ENCODE data around the gene PHF20. TPM values are rescaled to one million over a fixed set of nuclear protein-coding genes. Genes with fewer than 3 reads are reported as not detected.
"Not testable (repeated sequence)": the region's sequence is repeated elsewhere in the genome, so short reads cannot be mapped to it uniquely, and the experiment has no call there.

The PHF20 gene
- polyA plus RNA-seq, 3 donors: 30.3 to 44.4 (median 38.5) TPM

DNA sequence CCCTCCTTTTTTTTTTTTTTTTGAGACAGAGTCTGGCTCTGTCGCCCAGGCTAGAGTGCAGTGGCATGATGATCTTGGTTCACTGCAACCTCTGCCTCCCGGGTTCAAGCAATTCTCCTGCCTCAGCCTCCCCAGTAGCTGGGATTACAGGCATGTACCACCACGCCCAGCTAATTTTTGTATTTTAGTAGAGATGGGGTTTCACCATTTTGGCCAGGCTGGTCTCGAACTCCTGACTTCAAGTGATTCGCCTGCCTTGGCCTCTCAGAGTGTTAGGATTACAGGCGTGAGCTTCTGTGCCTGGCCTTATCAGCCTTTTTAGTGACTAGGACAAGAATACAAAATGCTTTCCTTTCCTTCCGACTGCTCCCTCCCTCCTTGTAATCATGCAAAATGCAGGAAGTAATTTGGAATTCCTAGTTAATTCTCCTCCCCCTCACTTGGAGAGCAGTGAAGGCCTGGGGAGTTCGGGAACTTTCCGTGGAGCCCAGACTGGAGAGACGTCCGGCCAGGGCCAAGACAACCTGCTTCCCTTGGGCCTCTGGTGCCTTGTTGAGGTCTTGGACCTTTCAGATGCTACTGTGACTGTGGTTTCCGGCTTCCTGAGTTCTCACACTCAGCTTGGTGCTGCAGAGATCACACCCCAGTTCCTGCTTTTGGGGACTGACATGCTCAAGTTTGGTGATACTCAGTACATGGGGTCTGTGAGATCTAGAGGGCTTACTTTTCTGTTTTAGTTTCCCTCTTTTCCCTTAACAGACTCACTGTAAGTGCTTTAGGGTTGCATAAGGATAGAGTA, 3.9 kb upstream of the PHF20 start:
- peak in 2 of 11 donors; percentile 41 to 50 for DNase-seq (ENCODE audit: extremely low read depth in 1 of 11, low read depth in 9 of 11, low spot score in 4 of 11)

- DNase-seq (ENCODE audit: extremely low read depth in 1 of 11, low read depth in 9 of 11, low spot score in 4 of 11): peak in 8 of 11 donors; percentile 31 to 71 (median 48)
Observed at GRCh38 chr20:35768731-35769664, 2.8 kb upstream of the PHF20 start.

- DNase-seq (ENCODE audit: extremely low read depth in 1 of 11, low read depth in 9 of 11, low spot score in 4 of 11): no peak
Observed at GRCh38 chr20:35771367-35771688, 487 bp upstream of the PHF20 start.

DNA sequence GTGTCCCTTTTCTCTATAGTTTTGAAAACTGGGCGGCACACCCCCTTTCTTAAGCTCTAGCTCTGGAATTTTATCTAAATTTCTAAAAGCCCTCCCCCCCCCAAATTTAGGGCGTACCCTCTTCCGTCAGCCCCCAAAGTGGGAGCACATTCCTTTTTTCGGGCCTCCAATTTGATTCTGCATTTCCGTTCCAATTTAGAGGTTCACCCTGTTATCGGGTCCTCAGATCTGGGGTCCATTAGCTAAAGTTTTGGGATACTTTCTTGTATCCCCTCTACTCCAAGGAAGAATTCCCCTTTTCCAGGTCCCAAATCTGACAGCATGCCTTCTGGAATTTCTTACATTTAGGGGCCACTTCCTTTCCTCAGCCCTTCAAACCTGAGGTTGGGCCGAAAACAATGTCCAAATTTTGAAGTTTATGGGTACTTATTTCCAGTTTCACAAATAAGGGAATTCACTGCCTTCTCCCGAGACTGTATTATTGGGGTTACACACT, 796 bp downstream of the PHF20 start:
- no peak for DNase-seq (ENCODE audit: extremely low read depth in 1 of 11, low read depth in 9 of 11, low spot score in 4 of 11)

DNA sequence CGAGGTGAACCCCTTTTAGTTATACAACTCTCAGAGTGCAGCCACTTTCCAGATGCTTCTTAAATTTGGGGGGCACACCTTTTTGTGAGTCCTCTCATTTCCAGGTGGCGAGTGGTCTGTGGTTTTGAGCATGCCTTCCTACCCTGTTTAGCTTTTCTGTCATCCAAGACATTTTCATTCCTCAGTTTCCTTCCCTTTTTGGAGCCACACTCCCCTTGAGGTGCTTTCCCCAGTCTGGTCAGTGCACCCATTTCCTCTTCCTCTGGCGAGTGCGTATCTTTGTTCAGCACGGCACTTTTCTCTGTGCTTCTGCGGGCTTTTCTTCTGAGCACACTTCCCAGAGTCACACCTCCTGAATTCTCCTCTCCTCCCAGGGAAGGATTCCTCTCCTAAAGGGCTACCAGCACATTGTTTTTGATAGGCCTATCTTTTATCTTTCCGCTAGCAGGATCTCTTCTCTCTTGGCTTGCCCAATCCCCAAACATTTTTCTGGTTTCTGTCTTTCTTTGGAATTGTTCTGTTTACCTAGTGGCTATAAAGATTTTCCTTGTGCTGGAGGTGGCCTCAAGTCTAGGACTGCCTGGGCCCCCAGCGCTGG, 1.4 kb downstream of the PHF20 start:
- no peak for DNase-seq (ENCODE audit: extremely low read depth in 1 of 11, low read depth in 9 of 11, low spot score in 4 of 11)

DNA sequence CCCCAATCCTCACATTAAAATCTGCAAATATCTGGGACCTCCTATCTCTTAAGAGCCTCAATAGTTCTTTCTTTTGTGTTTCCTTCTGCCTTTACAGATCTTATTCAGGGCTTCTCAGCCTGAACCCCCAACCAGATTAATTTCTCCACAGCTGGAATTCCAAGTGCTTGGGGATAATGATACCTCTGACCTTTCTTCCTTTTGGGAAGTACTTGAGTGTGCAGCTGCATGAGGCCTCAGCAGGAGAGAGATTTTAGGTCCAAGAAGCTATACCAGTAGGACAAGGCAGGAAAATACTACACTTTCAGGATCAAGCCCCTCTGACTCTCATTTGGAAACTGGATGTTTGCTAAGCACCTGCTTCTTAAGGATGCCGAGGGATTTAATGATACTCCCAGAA, 2.6 kb downstream of the PHF20 start:
- no peak for DNase-seq (ENCODE audit: extremely low read depth in 1 of 11, low read depth in 9 of 11, low spot score in 4 of 11)

- no peak for DNase-seq (ENCODE audit: extremely low read depth in 1 of 11, low read depth in 9 of 11, low spot score in 4 of 11)
Observed at GRCh38 chr20:35776513-35777101, 4.8 kb downstream of the PHF20 start.

GRCh38 chr20:35783811-35784210, 12.0 kb downstream of the PHF20 start:
- not testable (repeated sequence) for DNase-seq (ENCODE audit: extremely low read depth in 1 of 11, low read depth in 9 of 11, low spot score in 4 of 11)

GRCh38 chr20:35785541-35785940, 13.7 kb downstream of the PHF20 start:
- not testable (repeated sequence) for DNase-seq (ENCODE audit: extremely low read depth in 1 of 11, low read depth in 9 of 11, low spot score in 4 of 11)

GRCh38 chr20:35788796-35789195, 17.0 kb downstream of the PHF20 start:
- DNase-seq (ENCODE audit: extremely low read depth in 1 of 11, low read depth in 9 of 11, low spot score in 4 of 11): no peak

DNA sequence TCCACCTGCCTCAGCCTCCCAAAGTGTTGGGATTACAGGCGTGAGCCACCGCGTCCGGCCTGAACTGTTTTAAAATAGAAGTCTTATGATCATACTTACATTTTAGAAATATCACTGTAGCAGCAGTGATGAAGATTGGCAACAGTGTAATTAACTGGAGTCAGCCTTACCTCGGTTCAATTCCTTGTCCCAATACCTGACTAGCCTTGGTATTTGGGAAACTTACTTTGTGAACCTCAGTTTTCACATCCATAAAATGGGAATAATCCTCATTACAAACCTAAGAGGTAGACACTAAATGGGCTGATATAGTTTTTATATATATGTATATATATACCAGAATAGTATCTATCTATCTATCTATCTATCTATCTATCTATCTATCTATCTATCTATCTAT, 19.3 kb downstream of the PHF20 start:
- no peak for DNase-seq (ENCODE audit: extremely low read depth in 1 of 11, low read depth in 9 of 11, low spot score in 4 of 11)

- DNase-seq (ENCODE audit: extremely low read depth in 1 of 11, low read depth in 9 of 11, low spot score in 4 of 11): no peak
Observed at GRCh38 chr20:35791821-35792220, 20.0 kb downstream of the PHF20 start.

DNA sequence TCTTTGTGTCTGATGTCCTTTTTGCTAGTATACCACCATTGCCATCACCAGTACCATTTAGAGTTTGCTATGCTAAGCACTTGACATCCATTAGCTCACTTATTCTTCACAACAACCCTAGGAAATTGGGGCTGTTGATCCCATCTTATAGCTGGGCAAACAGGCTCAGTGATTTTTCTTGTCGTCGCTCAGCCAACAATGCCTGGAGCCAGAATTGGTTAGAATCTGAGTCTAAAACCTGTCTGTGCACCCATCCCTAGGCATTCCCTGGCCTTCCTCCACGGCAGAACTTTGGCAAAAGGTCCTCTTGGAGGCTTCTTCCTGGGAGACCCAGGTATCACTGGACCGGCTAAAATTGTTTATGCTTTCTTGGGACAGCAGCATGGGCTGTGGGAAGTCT, 20.9 kb downstream of the PHF20 start:
- no peak for DNase-seq (ENCODE audit: extremely low read depth in 1 of 11, low read depth in 9 of 11, low spot score in 4 of 11)

GRCh38 chr20:35796571-35796970, 24.8 kb downstream of the PHF20 start:
- no peak for DNase-seq (ENCODE audit: extremely low read depth in 1 of 11, low read depth in 9 of 11, low spot score in 4 of 11)

DNA sequence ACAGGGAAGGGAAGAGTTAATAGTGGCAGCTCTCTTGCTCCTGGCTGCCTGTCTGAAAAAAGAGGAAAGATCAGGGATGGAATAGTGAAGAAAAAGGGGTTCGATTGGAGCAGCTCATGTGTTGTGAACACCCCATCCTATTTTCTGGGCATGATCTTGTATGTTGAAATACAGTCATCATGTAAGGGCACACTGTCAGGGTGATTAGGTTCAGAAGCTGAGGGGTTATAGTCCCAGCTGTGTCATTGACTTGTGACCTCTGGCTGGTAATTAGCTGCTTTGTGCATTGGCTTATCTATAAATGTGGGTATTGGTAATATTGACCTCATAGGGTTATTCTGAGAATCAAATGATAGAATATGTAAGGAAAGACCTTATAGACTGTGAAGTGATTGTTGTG, 30.1 kb downstream of the PHF20 start:
- DNase-seq (ENCODE audit: extremely low read depth in 1 of 11, low read depth in 9 of 11, low spot score in 4 of 11): no peak

- no peak for DNase-seq (ENCODE audit: extremely low read depth in 1 of 11, low read depth in 9 of 11, low spot score in 4 of 11)
Observed at GRCh38 chr20:35806075-35806474, 34.3 kb downstream of the PHF20 start.

DNA sequence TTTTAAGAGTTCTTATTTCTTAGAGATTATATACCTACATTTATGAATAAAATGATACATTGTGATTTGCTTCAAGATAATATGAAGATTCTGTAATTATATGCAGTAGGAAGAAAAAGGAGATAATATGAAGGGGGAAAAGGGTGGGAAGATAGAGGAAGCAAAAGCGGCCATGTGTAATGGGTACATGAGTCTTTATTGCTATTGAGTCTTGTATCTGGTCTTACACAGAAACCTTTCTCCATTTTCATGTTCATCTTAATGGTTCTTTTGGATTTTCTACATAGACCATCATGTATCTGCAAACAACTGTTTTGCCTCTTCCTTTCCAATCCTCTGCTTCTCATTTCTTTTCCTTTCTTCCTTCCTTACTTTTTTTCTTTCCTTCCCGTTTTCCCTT, 36.1 kb downstream of the PHF20 start:
- DNase-seq (ENCODE audit: extremely low read depth in 1 of 11, low read depth in 9 of 11, low spot score in 4 of 11): no peak

DNA sequence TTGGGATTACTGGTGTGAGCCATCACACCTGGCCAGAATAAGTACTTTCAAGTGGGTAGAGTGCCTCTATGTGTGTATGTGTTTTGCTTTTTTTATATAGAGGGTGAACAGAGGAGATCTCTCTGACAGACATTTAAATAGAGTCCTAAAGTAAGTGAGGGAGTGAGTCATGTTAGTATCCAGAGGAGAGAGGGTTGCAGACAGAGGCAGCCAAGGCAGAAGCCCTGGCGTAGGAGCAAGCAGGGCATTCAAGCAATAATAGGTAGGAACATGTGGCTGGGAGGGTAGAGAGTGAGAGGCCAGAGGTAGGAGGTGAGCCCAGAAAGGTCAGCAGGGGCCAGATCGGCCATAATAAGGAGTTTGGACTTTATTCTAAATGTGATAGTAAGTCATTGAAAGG, 48.9 kb downstream of the PHF20 start:
- no peak for DNase-seq (ENCODE audit: extremely low read depth in 1 of 11, low read depth in 9 of 11, low spot score in 4 of 11)

DNA sequence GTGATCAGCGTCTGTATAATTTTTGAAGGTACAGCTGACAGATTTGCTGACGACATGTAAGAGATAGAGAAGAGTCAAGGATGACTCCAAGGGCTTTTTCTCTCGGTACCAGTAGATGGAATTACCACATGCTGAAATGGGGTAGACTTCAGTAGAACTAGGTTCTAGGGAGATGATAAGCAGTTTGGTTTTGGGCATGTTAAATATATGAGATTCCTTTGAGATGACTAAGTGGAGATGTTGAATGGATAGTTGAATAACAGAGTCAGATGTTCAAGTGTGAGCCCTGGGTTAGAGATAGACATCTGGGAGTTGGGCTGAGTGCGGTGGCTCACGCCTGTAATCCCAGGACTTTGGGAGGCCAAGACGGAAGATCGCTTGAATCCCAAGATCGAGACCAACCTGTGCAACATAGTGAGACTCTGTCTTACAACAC, 50.0 kb downstream of the PHF20 start:
- no peak for DNase-seq (ENCODE audit: extremely low read depth in 1 of 11, low read depth in 9 of 11, low spot score in 4 of 11)

Data from renal cortex interstitium (tissue), 11 donors.